Activated T-helper 9 cell treated with anti-CD3 and anti-CD28 coated beads, Interleukin-2, amount 50 U/mL, for 16 hours (primary cell): ENCODE measurements around the gene SEC22A.

ENCODE experiments used
- DNase-seq: peaks from one replicate; pipeline ENCODE4 v3.0.0-alpha.2; 2020; ENCODE audit warnings: low read depth

The SEC22A gene

GRCh38 chr3:123263941-123264340 lies 62.2 kb downstream of the SEC22A start:
- no peak for DNase-seq

GRCh38 chr3:123267821-123268220 lies 66.1 kb downstream of the SEC22A start:
- DNase-seq = no peak

- DNase-seq = no peak
These were observed 69.1 kb downstream of the SEC22A start for GRCh38 chr3:123270818-123271217.

DNA sequence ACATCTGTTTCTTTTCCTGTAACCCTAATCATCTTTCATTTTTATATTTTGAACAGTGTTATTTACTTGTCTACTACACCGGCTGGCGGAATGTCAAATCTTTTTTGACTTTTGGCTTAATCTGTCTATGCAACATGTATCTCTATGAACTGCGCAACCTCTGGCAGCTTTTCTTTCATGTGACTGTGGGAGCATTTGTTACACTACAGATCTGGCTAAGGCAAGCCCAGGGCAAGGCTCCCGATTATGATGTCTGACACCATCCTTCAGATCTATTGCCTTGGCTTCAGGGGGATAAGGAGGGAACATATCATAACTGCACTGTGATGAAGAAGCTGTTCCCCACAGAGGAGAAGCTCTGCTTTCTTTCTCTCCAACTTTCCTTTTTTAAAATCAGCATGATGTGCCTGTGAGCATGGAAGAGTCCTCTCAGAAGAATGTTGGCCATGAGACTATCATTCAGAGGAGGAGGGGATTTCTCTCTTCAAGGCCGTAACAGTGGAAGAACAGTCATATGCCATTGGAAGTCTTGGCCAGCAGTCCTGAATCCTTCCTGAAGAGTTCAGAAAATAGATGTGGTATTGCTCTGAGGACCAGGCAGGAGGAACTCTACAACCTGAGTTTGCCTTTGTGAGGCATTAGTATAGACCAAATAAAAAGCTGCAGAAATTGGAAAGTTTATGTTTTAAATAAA lies 69.9 kb downstream of the SEC22A start:
- DNase-seq = no peak

DNA sequence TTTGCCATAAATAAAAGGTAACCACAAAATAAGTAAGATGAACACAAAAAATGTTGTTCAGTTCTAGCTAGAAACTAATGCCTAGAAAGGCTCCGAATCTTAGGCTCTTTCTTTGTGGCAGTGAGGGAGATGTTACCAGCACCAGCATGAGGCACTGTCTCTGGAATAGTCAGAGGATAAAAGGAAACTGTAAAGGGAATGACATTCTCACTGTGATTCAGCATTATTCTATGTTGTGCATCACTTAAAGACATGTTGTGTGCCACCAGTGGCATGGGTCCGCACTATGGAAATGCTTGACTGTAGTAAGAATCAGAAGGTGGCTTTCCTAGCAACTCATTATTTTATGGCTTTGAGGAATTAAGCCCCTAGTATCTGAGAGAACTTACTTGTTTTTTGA lies 70.8 kb downstream of the SEC22A start:
- no peak for DNase-seq

DNA sequence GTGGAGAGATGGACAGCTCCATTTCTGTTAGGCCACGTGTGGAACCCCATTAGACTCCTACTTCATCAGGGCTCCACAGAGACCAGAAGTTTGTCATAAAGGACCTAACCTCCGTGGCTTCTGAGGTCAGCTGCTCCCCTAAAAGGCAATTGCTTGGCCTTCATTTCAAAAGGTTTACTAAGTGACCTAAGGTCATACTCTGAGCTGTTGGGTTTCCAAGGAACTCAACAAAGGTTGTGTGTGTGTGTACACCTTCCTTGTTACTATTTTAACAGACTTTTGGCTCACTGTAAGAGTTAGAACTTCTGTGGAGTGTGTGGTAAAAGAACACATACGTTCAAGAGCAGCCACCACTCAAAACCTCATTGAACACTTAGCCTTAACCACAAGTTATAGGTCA lies 73.9 kb downstream of the SEC22A start:
- DNase-seq = no peak

DNA sequence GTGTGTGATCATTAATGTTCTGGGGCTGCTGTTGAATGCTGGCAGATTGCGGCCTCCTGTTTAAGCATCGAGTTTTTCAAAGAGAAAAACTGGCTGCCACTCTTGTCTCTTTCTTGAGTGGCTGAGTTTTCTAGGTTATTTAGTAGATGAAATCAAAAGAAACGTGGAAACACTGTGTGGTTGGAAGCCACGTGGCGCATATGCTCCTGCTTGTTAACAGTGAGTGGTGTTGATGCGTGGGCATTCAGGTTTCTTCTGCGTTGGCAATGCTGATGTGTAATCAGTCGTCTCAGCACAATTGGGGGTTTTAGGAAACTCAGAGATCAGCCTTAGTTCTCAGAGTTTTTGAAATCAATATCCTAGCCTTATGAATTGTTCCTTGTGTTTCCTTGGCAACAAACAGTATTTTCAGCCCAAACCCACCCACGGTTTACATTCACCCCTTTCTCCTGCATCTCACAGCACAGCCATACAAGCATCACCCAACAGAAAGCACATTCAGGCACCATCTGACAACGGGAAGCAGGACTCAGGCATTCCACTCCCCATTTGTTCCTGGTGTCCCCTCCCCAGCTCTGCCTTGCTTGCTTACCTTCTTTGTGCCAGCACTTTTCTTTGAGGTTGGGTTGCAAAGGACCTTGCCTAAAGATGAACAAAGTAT lies 74.7 kb downstream of the SEC22A start:
- DNase-seq = no peak

DNA sequence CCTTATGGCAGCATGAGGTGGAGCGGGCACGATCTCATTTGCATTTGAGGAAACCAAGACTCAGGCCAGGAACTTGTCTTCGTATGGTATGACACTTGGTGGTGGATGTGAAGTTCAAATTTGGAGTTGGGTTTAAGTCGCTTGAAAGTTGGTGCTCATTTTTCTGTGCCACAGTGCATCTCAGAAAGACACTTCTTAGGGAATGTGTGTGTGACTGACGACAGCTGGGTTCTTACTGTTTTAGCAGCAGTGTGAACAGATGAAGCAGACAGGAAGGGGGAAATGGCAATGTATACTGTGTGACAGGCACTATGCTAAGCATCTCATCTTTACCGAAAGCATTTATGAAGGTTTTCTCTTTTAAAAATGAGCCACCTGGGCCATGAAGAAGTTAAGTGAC lies 75.4 kb downstream of the SEC22A start:
- no peak for DNase-seq

- no peak for DNase-seq
These were observed 76.7 kb downstream of the SEC22A start for GRCh38 chr3:123278446-123278845.

DNA sequence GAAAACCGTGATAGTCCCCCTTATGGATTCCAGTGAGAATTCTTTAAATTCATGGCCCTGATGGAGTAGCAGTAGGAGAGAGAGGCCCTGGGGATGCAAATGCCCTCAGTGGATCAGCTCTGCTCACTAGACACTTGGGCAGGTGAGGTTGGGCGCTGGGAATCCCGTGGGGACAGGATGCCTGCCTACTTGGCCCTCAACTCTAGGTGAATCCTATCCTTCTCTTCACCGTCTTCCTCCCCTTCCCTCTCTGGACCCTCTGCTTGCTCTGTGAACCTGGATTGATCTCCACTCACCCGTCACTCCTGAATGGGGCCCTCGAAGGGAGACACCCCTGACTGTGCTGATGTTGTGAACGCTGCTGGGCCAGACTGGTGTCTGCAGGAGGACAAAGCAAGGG lies 77.4 kb downstream of the SEC22A start:
- DNase-seq = no peak

DNA sequence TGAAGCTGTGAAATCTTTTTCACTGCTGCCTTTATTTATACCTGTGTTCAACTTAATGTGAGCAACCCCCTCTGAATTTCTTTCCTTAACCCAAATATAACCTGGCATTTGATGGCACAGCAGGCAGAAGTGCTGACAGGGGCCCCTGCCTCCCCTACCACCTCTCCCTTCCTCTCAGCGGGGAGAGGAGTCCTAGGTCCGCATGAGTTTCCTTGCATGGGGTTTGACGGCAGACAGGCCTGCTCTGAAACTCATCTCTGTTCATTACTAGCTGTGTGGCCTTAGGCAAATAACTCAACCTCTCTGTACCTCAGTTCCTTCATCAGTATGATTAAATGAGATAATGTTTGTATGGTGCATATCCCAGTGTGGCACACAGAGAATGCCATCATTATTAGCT lies 79.7 kb downstream of the SEC22A start:
- no peak for DNase-seq

DNA sequence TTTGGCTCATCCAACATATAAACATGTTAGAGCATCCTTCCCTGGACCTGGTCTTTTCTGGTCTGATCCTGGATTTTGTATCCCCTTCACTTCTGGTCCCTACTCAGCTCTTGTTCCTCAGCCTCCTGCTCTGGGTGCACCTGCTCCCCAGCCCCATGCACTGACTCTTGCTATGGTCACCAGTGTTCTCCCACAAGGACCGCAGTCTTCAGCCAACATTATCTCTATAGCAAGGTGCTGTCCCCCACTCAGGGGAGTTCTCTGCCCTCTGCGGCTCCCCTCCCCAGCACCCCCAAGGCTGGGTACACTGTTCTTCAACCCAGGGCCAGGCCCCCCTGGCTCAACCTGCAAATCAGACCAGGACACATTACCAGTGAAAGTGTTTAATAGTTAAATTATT lies 80.2 kb downstream of the SEC22A start:
- DNase-seq = no peak

GRCh38 chr3:123282461-123282860 lies 80.7 kb downstream of the SEC22A start:
- no peak for DNase-seq

GRCh38 chr3:123283074-123283473 lies 81.3 kb downstream of the SEC22A start:
- DNase-seq = no peak

DNA sequence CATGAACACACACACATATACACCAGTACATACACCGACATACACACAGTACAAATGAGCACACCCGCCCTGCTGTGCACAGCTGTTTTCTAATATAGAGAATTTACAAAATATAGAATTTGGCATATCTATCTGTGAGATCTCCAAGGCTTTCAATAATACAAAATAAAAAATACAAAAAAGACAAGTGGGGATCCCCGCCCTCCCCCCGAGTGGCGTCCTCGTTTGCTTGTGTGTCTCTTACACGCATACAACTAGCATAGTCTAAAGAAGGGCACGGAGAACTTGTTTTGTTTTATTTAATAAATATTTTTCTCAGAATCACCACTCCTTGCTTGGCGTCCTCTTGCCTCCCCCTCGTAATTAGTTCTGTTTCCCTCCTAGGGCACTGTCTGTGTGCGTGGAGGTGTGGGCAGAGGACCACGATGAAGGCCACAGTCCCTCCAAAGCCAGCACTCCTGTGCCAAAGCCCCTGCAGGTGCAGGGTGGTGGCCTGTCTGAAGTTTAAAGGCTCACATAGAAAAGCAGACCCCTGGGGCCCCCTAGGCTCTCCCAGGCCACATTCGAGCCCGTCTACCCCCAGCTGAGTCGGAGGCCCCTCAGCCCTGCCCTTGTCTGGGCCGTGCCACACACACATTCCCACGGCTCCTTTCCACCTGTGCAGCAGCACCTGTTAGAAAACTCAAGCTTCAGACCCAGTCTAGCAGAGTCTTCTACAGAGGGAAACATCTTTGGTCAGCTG lies 82.1 kb downstream of the SEC22A start:
- DNase-seq = no peak

- DNase-seq = no peak
These were observed 82.8 kb downstream of the SEC22A start for GRCh38 chr3:123284399-123285010.

DNA sequence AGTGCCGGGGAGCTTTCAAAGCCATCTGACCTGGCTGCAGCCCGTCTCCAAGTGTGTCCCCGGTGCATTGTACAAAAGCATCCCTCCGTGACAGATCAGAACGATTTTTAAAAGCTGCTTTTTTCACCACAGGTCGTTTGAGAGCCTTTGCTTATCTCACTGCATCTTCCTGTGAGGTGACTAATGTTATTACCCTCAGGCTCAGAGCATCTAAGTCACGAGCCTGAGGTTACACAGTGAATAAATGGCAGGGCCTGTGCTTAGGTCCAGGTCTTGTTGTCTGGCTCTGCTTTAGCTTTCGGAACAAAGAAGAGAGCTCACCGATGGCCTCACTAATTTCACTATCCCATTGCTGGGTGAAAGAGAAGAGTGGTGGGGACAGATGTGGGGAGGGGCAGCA lies 83.3 kb downstream of the SEC22A start:
- no peak for DNase-seq

- no peak for DNase-seq
These were observed 83.7 kb downstream of the SEC22A start for GRCh38 chr3:123285479-123285878.

- DNase-seq = no peak
These were observed 84.2 kb downstream of the SEC22A start for GRCh38 chr3:123285931-123286307.

DNA sequence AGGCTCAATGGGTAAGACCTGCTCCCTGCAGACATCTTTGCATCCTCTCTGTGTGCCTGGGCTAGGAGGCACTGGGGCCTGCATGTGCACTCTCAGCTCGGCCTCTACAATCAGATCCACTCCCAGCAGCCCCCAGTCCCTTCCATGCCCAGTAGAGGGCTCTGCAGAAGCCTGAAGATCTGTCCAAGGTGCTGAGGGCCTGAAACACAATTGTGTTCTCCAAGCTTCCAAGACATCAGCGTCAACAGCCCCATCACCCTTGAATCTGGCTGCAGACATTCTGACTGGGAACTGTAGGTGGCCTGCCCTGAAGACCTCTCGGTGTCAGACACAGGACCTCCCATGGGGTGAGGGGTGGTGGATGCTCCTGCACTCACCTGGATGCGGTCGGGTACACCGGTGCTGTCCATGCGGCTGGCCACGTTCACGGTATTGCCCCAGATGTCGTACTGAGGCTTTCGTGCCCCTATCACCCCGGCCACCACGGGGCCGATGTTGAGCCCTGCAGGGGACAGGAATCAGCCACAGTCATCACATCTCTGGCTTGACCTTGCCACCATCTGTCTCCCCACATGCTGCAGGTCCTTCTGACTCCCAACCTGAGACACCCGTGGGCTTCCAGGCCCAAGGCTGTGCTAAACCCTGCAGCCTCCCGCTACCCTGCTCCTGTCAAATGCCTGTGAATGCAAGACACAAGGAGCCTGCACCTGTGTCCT lies 84.7 kb downstream of the SEC22A start:
- no peak for DNase-seq

- DNase-seq = no peak
These were observed 85.6 kb downstream of the SEC22A start for GRCh38 chr3:123287051-123287961.
